DMS53 treated with DMSO at 0.1 percent for 48 hours (cell line): Measurements from ENCODE around the gene PC.
A peak's percentile ranks its signal among the peaks of the same experiment; 100 is the strongest.
"Not testable (repeated sequence)": the region's sequence is repeated elsewhere in the genome, so short reads cannot be mapped to it uniquely, and the experiment has no call there.

Experiments used
- DNase-seq: peaks from one replicate; lab custom pipeline; 2025; ENCODE audit not compliant: unreplicated experiment; lab: John Stamatoyannopoulos, UW

The PC gene

DNA sequence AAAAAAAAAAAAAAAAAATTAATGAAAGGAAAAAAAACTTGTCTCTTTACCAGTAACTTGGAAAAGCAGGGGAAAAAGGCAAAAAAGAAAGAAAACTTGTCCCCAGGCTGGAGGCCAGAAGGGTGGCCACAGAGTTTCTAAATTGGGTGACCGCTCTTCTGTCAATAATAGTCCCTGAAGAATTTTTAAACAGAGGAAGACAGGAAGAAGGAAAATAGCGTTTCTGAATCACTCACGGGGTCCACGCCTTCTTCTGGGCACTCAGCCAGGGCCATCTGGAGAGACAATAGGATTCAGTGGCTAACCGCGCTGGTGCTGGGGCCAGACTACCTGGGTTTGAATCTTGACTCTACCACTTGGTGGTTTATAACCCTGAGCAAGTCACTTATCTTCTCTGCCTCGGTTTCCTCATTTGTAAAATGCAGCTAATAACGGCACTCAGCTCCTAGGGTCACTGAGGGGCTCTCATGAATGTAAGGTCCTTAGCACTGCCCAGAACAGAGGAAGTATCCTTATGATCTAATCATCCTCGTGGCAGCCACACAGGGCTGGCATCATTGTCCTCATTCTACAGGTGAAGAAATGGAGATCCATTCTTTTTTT is 23.9 kb upstream of the PC start:
- DNase-seq, result peak; percentile 90

DNA sequence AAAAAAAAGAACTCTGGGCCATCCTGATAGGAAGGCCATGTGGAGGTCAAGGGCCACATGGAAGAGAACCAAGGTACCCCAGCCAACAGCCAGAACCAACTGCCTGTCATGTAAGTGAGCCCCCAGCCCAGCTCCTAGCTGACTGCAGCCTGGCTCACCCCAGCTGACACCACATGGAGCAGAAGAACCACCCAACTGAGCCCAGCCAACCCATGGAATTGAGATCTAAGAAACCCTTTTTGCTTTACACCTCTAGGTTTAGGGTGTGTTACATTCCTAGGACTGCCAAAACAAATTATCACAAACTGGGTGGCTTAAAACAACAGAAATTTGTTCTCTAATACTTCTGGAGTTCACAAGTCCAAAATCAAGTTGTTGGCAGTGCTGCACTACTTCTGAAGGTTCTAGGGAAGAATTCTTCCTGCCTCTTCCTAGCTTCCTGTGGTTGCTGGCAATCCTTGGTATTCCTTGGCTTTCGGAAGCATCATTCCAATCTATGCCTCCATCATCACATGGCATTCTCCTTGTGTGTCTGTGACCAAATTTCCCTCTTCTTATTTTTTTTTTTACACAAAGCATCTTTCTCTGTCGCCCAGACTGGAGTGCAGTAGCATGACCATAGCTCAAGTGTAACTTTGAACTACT is 21.3 kb upstream of the PC start:
- no peak for DNase-seq

DNA sequence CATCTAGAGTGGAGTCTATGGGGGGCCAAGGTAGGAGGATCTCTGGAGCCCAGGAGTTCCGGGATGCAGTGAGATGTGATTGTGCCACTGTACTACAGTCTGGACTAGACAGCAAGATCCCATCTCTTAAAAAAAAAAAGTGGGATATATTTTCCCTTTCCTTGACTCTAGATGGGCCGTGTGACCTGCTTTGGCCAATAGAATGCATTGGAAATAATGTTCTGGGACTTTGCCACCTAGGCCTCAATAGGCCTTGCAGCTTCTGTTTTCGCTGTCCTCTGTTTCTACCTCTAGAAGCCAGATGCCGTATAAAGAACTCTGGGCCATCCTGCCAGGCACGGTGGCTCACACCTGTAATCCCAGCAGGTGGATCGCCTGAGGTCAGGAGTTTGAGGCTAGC is 20.5 kb upstream of the PC start:
- no peak for DNase-seq

DNA sequence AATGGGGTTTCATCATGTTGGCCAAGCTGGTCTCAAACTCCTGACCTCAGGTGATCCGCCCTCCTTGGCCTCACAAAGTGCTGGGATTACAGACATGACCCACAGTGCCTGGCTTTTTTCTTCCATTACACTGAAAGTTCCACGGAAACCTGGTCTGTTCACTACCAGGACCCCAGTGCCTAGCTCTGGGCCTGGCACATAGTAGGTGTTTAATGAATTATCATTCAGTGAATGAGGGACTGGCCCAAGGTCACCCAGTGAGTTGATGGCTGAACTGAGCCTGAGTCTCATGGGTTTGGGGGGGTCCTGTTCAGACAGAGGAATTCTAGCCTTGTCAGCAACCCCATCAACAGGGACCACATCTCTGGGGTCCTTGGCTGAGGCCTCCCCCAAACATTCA is 20.0 kb upstream of the PC start:
- no peak for DNase-seq

DNA sequence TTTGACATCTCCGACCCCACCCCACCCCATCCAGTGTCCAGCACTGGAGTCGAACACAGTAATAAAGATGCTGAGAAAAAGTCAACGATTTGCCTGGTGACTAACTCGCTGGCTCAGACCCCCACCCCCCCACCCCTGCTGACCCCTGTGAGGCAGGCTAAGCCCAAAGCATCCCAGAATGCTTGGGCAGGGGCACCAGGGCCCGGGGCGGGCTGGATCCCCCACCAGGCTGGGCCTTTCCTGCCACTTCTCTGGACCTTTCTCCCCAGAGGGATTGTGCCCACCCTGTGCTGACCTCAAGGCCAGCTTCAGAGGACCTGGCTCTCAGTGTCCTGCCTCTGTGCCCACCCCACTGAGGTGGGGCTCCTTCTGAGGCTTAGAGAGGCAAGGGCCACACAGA is 18.7 kb upstream of the PC start:
- DNase-seq, result no peak

DNA sequence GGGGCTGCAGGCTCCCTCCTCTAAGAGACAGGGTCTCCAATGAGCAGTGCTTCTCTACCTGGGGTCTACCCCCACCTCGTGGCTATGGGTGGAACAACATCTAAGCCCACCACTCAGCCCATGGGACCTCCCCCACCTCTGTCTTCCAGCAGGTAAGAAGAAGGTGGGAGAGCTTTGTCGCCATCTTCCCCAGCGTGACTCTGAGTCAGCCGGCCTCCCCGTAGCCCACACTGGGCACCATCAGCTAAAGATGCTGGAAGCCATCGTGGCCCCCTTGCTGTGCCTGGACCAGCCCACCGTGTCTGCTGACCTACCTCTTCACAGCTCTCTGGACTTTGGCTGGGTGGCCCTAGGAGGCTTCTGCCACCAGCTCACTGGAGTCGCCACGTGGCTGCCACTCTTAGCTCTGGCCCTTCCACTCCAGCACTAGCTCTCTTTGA is 17.9 kb upstream of the PC start:
- DNase-seq, result no peak

DNA sequence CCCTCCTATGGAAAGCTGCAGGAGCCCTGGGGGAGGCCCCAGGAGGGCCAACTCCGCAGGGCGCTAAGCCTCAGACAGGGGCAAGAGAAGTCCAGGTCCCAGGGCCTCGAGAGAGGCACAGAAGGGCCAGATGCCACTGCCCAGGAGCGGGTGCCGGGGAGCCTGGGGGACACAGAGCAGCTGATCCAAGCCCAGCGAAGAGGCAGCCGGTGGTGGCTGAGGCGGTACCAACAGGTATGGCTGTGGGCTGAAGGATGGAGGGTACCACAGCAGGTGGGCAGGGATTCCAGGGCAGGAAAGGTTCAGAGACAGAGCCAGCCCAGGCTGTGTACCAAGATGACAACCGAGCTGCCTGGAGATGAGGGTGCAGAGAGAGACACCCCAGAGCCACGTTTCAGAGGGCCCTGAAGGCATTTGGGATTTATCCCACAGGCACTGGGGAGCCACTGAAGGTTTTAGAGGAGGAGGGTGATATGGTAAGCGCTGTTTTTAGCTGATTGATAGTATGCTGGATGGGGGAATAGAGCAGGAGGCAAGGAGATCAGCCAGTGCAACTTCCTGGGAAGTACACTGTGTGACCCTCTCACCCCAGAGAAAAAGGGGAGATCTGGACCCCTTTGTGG is 17.3 kb upstream of the PC start:
- no peak for DNase-seq

DNA sequence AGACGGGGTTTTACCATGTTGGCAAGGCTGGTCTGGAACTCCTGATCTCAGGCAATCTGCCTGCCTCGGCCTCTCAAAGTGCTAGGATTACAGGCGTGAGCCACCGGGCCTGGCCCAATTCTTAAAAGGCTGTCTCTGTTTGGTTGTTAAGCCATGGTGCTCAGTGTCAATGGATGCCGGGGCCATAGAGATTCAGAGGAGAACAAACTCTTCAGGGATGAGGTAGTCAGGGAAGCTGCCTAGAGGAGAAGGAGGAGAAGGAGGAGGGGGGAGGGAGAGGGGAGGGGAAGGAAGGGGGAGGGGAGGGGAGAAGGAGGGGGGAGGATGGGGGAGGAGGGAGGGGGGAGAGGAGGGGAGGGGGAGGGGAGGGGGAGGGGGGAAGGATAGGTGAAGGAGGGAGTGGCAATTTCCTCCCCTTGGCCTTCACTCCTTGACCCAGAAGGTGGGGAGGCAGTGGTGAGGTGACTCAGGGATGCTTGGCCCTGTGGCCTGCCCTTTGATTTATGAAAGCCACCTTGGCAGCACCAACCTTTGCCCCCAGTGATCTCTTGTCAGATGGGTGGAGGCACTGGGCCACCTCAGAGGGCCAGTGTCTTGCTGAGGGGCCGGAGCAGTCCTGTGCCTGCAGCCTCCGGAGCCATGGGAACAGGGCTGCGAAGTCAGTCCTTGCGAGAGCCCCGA is 16.7 kb upstream of the PC start, which contains the start of gene C11orf86:
C11orf86 (plus strand) TSS at position 581 of the 681 bp plus-strand sequence; CDS start at position 640, 59 bp downstream.
- no peak for DNase-seq

DNA sequence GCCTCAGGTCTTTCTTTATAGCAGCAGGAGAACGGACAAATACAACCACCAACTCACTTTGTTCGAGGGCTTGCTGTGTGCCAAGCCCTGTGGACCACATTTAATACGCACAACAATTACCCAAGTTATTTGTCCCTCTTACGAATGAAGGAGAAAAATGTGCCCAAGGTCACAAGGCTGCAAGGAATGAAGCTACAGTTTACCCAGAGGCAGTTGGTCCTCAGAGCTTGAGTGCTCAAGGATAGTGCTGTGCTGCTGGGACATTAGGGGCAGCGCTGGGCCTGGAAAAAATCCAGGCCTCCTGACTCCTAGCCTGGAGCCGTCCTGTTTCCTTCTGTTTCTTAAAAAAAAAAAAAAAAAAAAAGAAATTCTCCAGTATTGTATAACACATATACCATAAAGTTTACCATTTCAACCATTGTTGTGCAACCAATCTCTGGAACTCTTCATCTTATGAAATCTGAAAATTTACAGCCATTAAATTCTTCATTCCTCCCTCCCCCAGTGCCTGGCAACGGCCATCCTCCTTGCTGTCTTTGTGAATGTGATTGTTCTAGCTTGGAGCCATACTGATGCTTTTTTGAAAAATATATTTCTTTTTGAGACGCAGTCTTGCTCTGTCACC is 15.9 kb upstream of the PC start:
- no peak for DNase-seq

DNA sequence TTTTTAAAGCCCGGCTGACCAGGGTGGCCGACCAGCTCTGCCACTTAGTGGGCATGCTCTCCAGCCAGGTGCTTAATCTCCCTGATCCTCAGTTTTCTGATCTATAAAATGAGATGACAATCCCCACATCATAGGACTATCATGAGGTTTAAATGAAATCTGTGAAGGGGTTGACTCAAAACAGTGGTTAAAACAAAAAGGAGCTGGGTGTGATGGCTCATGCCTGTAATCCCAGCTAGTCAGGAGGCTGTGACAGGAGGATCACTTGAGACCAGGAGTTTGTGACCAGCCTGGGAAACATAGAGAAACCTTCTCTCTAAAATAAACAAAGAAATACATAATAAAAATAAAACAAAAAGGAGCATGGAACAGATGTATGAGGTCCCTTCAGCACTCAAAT is 13.3 kb upstream of the PC start:
- DNase-seq, result no peak

DNA sequence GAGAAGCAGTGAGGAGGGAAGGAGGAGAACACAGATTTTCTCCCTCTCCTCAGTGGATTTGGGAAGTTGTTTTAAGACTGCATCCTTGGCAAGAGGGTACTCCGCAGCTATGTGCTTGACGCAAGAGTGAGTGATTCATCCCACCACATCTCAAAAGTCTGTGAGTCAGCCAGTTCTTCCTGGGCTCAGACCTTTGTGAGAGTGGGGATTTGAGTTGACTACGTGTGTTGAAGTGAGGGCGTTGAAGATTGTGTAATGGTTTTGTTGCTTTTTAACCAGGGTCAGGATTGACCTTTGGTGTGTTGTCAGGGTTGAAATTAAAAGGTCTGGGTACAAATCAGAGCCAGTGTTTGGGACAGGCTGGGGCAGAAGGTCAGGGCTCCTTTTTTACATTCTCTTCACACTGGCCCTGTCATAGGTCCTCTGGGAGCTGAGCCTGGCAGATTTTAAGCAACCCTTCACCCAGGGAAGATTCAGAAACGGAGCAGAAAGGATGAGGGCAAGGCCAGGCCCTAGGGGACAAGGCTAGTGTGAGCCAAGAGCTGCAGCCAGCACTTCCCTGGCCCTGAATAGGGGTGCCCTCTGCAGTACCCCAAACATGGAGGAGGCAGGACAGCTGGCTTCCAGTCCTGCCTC is 12.7 kb upstream of the PC start:
- no peak for DNase-seq

DNA sequence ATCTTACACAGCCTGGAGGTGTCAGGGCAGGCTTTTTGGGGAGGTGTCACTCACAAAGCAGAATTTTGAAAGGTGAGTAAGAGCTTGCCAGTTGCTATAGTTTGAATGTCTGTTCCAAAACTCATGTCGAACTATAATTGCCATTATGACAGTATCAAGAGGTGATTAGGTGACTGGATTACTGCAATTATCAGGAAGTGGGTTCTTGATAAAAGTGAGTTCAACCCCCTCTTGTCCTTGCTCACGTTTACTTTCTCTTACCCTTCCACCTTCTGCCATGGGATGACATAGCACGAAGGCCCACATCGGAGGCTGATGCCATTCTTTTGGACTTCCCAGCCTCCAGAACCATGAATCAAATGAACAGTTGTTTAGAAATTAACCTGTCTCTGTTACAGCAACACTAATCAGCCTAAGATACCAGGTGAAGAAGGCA is 12.2 kb upstream of the PC start:
- DNase-seq, result no peak

DNA sequence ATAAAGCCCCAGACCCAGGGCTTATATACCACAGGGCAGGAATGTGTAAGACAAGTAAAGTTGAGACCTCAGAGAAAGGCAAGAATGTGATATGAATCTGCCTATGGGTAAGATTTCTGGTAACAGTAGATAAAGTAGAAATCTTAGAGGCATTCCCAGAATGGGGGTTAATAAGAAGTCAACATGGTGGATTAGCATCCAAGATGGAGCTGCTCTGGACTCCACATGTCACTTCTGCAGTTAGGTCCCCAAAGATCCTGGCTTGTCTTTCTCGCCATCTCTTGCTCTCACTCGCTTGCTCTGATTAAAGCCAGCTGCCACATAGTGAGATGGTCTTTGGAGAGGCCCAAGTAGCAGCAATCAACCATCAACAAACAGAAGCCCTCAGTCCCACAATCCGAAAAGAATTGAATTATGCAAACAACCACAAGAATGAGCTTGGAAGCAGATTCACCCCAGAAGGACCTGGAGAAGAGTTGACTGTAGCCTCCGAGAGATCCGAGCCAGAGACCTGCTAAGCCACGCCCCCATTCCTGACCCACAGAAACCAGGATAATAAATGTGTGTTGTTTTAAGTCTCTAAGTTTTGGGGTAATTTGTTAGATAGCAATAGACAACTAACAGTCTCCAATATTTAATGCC is 11.5 kb upstream of the PC start:
- DNase-seq, result no peak

DNA sequence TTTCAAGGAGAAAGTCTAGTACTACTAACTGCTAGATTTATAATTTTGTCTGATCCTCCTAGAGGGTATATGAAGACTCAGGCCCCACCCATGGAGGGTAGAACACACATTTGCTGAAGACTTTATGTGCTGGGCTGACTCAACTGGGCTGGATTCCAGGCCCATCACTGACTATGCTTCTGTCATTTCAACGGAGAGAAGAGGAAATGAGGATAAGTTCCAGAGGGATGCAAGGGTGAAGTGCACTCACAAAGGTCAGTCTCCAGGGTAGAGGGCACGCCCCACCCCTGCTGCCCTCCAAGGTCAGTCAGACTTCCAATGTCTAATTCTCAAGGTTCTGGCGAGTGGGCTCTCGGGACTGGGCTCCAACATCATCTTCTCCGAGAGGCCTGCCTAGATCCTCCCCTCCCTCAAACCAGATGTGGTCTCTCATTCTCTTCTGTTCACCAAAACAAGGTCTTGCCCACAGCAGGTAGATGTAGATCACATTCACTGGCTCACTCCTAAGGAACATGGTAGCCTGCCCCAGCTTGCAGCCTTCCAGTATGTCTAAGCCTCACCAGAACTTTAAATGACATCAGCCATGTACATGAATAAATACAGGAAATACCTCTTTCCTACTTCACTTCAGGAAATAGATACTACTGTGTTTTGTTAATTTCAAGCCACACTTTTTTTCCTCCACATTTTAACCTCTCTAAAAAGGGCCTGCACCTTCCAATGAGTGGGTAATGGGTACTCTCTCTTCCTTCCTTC is 9.7 kb upstream of the PC start:
- DNase-seq, result peak; percentile 29

DNA sequence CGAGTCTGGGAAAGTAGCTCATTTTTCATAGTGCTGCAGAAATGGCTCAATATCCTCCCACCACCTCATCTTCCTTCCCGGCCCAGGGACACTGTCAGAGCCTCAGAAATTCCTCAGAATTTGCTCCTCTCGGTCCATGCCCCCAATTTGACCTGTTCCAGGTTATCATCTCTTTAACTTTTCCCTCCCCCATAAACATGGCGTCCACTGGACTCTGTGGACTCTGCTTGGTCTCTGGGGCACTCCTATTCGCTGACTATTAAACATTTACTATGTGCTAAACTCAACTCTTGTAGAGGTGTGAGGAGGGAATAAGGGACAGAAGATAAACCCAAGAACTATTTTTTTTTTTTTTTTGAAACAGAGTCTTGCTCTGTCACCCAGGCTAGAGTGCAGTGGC is 8.2 kb upstream of the PC start:
- DNase-seq, result no peak

DNA sequence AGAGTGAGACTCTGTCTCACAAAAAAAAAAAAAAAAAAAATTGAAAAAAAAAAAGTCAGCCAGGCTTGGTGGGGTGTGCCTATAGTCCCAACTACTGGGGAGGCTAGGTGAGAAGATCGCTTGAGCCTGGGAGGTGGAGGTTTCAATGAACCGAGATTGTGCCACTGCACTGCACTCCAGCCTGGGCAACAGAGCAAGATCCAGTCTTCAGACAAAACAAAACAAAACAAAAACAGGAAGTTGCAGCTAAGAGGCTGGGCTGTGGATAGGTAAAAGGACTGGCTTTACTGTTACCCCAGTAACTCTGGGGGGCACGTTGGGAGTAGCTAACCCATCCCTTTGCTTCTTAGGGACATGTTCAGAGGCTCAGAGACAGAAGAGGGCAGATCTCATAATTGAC is 6.3 kb upstream of the PC start:
- no peak for DNase-seq

DNA sequence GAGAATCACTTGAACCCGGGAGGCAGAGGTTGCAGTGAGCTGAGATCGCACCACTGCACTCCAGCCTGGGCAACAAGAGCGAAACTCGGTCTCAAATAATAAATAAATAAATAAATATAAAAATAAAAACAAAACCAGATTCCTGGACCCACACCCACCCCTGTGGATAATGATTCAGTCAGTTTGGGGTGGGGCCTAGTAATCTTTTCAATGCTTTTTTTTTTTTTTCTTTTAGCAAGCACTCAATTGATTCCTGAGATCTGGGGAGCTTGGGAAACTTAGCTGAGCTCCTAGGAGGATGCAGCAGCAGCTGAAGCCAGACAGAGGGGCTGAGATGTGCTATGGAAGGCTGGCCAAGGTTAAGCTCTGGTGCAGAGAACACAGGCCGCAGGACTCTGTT is 4.6 kb upstream of the PC start:
- DNase-seq, result no peak

DNA sequence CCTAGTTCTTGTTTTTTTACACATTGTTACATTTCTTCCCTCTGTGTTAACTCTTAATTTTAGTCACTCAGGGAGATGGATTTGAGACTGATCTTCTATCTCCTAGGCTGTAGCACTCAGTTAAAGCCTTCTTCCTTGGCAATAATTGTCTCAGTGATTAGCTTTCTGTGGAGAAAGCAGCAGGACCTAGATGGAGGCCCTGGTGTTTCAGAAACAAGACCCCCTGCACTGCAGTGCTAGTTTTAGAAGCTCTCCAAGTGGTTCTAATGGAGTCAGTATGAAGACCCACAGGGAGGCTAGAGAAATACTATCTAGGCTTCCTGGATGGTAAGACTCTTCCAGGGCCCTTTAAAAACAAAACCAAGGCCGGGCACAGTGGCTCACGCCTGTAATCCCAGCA is 4.1 kb upstream of the PC start:
- no peak for DNase-seq

DNA sequence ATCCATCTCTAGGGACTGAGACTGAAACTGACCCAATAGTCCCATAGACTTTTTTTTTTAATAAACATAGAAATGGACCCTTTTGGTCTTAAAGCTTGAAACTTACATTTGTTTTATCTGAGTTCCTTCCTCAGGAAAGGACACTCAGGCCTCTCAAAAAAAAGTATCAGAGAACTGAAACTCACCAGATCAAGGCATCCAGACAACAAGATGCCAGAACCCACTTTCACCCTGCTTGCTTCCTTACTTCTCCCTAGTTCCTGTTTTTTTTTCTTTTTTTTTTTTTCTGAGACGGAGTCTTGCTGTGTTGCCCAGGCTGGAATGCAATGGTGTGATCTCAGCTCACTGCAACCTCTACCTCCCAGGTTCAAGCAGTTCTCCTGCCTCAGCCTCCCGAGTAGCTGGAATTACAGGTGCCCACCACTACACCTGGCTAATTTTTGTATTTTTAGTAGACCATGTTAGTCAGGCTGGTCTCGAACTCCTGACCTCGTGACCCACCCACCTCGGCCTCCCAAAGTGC is 3.6 kb upstream of the PC start:
- not testable (repeated sequence) for DNase-seq

DNA sequence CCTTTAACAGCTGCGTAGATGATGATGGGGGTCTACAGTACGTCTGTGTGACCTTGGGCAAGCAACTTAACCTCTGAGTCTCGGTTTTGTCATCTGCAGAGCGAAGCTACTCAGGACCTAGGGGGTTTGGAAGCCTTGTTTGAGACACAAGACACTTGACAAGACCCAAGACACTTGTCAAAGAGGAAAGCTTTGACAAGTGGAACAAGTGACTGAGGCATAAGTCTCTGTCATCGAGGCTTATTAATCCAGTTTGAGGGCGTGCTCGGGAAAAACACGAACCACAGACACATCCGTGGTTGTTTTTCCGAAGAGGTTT is 732 bp upstream of the PC start:
- no peak for DNase-seq
